A549 (cell line): Measurements from ENCODE around the gene SRL. TPM values are rescaled to one million over a fixed set of nuclear protein-coding genes. Genes with fewer than 3 reads are reported as not detected.
A peak's percentile ranks its signal among the peaks of the same experiment; 100 is the strongest.

Experiments used
- ATAC-seq, 2 experiments: fragments of 200-7000 bp in 1 of 2; fragments of >200 bp in 1 of 2; cut with Nextera tagmentation in 1 of 2; cut with Tn5 transposase in 1 of 2; 3 replicates each; pipeline versions ENCODE4 v1.8.0 to v1.9.1; 2018 to 2020; ENCODE audit warnings: mild to moderate bottlenecking in 1 of 2, moderate library complexity in 1 of 2
- CTCF ChIA-PET: fragments of 300-600 bp; sonication (Branson Sonifier 250); formaldehyde crosslinking; extraction: SDS; loops from one replicate; lab custom pipeline; 2021; ENCODE audit warnings: antibody characterized with exemption, inconsistent platforms; lab: Yijun Ruan, JAX
- POLR2A ChIA-PET: fragments of 350-600 bp; formaldehyde crosslinking; extraction: SDS; loops from one replicate; lab custom pipeline; 2021; ENCODE audit warnings: antibody characterized with exemption, inconsistent platforms; lab: Yijun Ruan, JAX
- DNase-seq, 2 experiments: peaks; one replicate each; pipeline versions ENCODE4 v3.0.0 to v3.0.0-alpha.2; 2011 to 2016; ENCODE audit warnings: low read depth in 1 of 2, low spot score in 1 of 2
- FAIRE-seq: peaks from 2 replicates; lab custom pipeline; 2011; peaks lifted over from hg19 to GRCh38; lab: Jason Lieb, UNC
- H3K27ac ChIP-seq, 2 experiments: fragments of >200 bp; sonication (Bioruptor Twin); formaldehyde crosslinking; 3 replicates each; pipeline ENCODE4 v1.5.1; 2016 to 2017
- H3K4me1 ChIP-seq: fragments of >200 bp; sonication (Bioruptor Twin); formaldehyde crosslinking; 3 replicates; pipeline ENCODE4 v1.6.1; 2016
- H3K4me2 ChIP-seq: fragments of >200 bp; sonication (Bioruptor Twin); formaldehyde crosslinking; 3 replicates; pipeline ENCODE4 v1.6.1; 2016
- H3K4me3 ChIP-seq: fragments of >200 bp; sonication (Bioruptor Twin); formaldehyde crosslinking; 3 replicates; pipeline ENCODE4 v1.5.1; 2016
- H3K9me3 ChIP-seq: fragments of >200 bp; sonication (Bioruptor Twin); formaldehyde crosslinking; 3 replicates; pipeline ENCODE4 v1.6.1; 2016
- CTCF ChIP-seq: fragments of >200 bp; sonication (Bioruptor Twin); formaldehyde crosslinking; IDR thresholded peaks from 3 replicates; pipeline ENCODE4 v1.5.1; 2016
- E2F6 ChIP-seq: IDR thresholded peaks from 2 replicates; pipeline ENCODE4 v1.6.1; 2012; ENCODE audit warnings: low read depth, borderline replicate concordance
- ESRRA ChIP-seq: fragments of 150-350 bp; IDR thresholded peaks from 2 replicates; pipeline ENCODE4 v1.6.1; 2014; ENCODE audit warnings: mild to moderate bottlenecking, low read length, borderline replicate concordance
- KDM5A ChIP-seq: fragments of 200-600 bp; sonication (generic); IDR thresholded peaks from 2 replicates; pipeline ENCODE4 v1.6.1; 2016; ENCODE audit warnings: antibody characterized with exemption, mild to moderate bottlenecking
- MAX ChIP-seq: IDR thresholded peaks from 2 replicates; pipeline ENCODE4 v1.6.1; 2012
- MAZ ChIP-seq: fragments of 150-350 bp; IDR thresholded peaks from 2 replicates; pipeline ENCODE4 v1.6.1; 2014; ENCODE audit warnings: antibody characterized with exemption, low read depth, low read length, borderline replicate concordance
- MYC ChIP-seq: IDR thresholded peaks from 2 replicates; pipeline ENCODE4 v1.6.1; 2012; ENCODE audit warnings: mild to moderate bottlenecking, inconsistent platforms, low read length, improper control_type of control experiment, borderline replicate concordance
- NR3C1 ChIP-seq: fragments of >200 bp; sonication (Bioruptor Twin); formaldehyde crosslinking; IDR thresholded peaks from 3 replicates; pipeline ENCODE4 v1.6.1; 2017
- RARB ChIP-seq: fragments of 250-450 bp; sonication (Bioruptor Pico); IDR thresholded peaks from 2 replicates; pipeline ENCODE4 v1.8.0; 2021; ENCODE audit warnings: mild to moderate bottlenecking, moderate library complexity
- RFX5 ChIP-seq: fragments of 450-650 bp; IDR thresholded peaks from 2 replicates; pipeline ENCODE4 v1.7.1; 2014; ENCODE audit warnings: antibody characterized with exemption, mild to moderate bottlenecking, moderate library complexity
- SMC3 ChIP-seq: fragments of >200 bp; sonication (Bioruptor Twin); formaldehyde crosslinking; IDR thresholded peaks from 3 replicates; pipeline ENCODE4 v1.6.1; 2018; ENCODE audit warnings: inconsistent platforms
- SREBF2 ChIP-seq: fragments of 450-650 bp; IDR thresholded peaks from 2 replicates; pipeline ENCODE4 v1.6.1; 2014; ENCODE audit warnings: mild to moderate bottlenecking, moderate library complexity
- TP53 ChIP-seq: fragments of 250-450 bp; sonication (Bioruptor Pico); IDR thresholded peaks from 2 replicates; pipeline ENCODE4 v1.5.0; 2021; ENCODE audit warnings: mild to moderate bottlenecking, moderate library complexity
- USF2 ChIP-seq: fragments of 450-650 bp; IDR thresholded peaks from 2 replicates; pipeline ENCODE4 v1.6.1; 2014; ENCODE audit warnings: antibody characterized with exemption
- ZFP36 ChIP-seq: fragments of 450-650 bp; IDR thresholded peaks from 2 replicates; pipeline ENCODE4 v1.6.1; 2014; ENCODE audit warnings: borderline replicate concordance; ENCODE audit not compliant: partially characterized antibody
- ZNF302 ChIP-seq: fragments of 250-450 bp; sonication (Bioruptor Pico); IDR thresholded peaks from 2 replicates; pipeline ENCODE4 v1.9.0; 2021; ENCODE audit warnings: inconsistent platforms, mild to moderate bottlenecking, moderate library complexity
- WGBS: methylation state at CpG from one replicate; pipeline ENCODE4 v1.1.6; 2017; ENCODE audit errors: missing lambda C conversion rate; 5-methylcytosine and 5-hydroxymethylcytosine counted together
- polyA plus RNA-seq, 4 experiments: library from polyadenylated mRNA; depleted of rRNA in 3 of 4; stranded (reverse); fragments of >200 nt; fragmentation: RNase III in 1 of 4; extraction: RNeasy Plus Mini Kit Qiagen cat#74134 plus additional on column Dnase treatment in 1 of 4; gene quantifications; 2 replicates in 3 of 4; 3 replicates in 1 of 4; pipeline ENCODE4 v1.2.3, GENCODE V29; 2011 to 2017
- TF ChIP-seq, protein P1 (sequence below): fragments of 200-600 bp; sonication (generic); IDR thresholded peaks from 2 replicates; pipeline ENCODE4 v1.6.1; 2016; ENCODE audit warnings: antibody characterized with exemption, mild to moderate bottlenecking, moderate library complexity
- TF ChIP-seq, protein P2 (sequence below): IDR thresholded peaks from 2 replicates; pipeline ENCODE4 v1.6.1; 2012
- TF ChIP-seq, protein P3 (sequence below): fragments of >200 bp; sonication (Bioruptor Twin); formaldehyde crosslinking; IDR thresholded peaks from 3 replicates; pipeline ENCODE4 v1.6.1; 2016
- TF ChIP-seq, protein P4 (sequence below): fragments of 250-450 bp; sonication (Bioruptor Pico); IDR thresholded peaks from 2 replicates; pipeline ENCODE4 v1.5.0; 2020; ENCODE audit warnings: low read depth, mild to moderate bottlenecking, moderate library complexity

The SRL gene
- polyA plus RNA-seq, 2 of the 4 experiments (the other 2 are of a cell fraction) = 0.03 TPM; not detected in 1

- TF ChIP-seq, protein P1, sequence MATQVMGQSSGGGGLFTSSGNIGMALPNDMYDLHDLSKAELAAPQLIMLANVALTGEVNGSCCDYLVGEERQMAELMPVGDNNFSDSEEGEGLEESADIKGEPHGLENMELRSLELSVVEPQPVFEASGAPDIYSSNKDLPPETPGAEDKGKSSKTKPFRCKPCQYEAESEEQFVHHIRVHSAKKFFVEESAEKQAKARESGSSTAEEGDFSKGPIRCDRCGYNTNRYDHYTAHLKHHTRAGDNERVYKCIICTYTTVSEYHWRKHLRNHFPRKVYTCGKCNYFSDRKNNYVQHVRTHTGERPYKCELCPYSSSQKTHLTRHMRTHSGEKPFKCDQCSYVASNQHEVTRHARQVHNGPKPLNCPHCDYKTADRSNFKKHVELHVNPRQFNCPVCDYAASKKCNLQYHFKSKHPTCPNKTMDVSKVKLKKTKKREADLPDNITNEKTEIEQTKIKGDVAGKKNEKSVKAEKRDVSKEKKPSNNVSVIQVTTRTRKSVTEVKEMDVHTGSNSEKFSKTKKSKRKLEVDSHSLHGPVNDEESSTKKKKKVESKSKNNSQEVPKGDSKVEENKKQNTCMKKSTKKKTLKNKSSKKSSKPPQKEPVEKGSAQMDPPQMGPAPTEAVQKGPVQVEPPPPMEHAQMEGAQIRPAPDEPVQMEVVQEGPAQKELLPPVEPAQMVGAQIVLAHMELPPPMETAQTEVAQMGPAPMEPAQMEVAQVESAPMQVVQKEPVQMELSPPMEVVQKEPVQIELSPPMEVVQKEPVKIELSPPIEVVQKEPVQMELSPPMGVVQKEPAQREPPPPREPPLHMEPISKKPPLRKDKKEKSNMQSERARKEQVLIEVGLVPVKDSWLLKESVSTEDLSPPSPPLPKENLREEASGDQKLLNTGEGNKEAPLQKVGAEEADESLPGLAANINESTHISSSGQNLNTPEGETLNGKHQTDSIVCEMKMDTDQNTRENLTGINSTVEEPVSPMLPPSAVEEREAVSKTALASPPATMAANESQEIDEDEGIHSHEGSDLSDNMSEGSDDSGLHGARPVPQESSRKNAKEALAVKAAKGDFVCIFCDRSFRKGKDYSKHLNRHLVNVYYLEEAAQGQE = no peak
- TF ChIP-seq E2F6 = no peak
- TF ChIP-seq SREBF2 = no peak
- TF ChIP-seq SMC3 = no peak
- TF ChIP-seq RARB (CRISPR knock-in tag) = no peak
- TF ChIP-seq, protein P2, sequence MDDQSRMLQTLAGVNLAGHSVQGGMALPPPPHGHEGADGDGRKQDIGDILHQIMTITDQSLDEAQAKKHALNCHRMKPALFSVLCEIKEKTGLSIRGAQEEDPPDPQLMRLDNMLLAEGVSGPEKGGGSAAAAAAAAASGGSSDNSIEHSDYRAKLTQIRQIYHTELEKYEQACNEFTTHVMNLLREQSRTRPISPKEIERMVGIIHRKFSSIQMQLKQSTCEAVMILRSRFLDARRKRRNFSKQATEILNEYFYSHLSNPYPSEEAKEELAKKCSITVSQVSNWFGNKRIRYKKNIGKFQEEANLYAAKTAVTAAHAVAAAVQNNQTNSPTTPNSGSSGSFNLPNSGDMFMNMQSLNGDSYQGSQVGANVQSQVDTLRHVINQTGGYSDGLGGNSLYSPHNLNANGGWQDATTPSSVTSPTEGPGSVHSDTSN = no peak
- no peak for TF ChIP-seq MAX
Observed at GRCh38 chr16:4264546-4264945, 22.7 kb upstream of the SRL start (continued).

- H3K4me2 ChIP-seq = no peak overlapping the region
- H3K4me1 ChIP-seq = peaks cover 9% of the 10 kb centered on the region; the same call in 1 of the 3 replicates
- DNase-seq (peak; percentile 43 to 46), FAIRE-seq (no peak), ATAC-seq (peak; percentile 53 to 78)
- H3K27ac ChIP-seq = no peak overlapping the region
- POLR2A ChIA-PET = interaction anchor here (0.6 kb wide), 1 partner anchor 330 kb away, joined by 3 read pairs; no protein-coding TSS in a partner anchor
- CTCF ChIA-PET = interaction anchor here (0.7 to 5.5 kb wide), 11 partner anchors 7 to 284 kb away, joined by 3 to 62 read pairs (median 17); no protein-coding TSS in a partner anchor
- WGBS = 82% methylated on average over 23 of the region's 39 CpGs
- no peaks in the 10 kb centered on the region for H3K9me3 ChIP-seq
- TF ChIP-seq ZFP36 (no peak), NR3C1 (no peak), MAX (no peak), TP53 (CRISPR knock-in tag) (no peak), CTCF (no peak), ZNF302 (no peak), KDM5A (no peak), RFX5 (no peak), USF2 (no peak), SMC3 (no peak), RARB (CRISPR knock-in tag) (no peak), ESRRA (no peak), MAZ (no peak), MYC (no peak)
- TF ChIP-seq, protein P3, sequence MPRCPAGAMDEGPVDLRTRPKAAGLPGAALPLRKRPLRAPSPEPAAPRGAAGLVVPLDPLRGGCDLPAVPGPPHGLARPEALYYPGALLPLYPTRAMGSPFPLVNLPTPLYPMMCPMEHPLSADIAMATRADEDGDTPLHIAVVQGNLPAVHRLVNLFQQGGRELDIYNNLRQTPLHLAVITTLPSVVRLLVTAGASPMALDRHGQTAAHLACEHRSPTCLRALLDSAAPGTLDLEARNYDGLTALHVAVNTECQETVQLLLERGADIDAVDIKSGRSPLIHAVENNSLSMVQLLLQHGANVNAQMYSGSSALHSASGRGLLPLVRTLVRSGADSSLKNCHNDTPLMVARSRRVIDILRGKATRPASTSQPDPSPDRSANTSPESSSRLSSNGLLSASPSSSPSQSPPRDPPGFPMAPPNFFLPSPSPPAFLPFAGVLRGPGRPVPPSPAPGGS = no peak
- TF ChIP-seq, protein P4, sequence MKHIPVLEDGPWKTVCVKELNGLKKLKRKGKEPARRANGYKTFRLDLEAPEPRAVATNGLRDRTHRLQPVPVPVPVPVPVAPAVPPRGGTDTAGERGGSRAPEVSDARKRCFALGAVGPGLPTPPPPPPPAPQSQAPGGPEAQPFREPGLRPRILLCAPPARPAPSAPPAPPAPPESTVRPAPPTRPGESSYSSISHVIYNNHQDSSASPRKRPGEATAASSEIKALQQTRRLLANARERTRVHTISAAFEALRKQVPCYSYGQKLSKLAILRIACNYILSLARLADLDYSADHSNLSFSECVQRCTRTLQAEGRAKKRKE (CRISPR knock-in tag) = no peak
- H3K4me3 ChIP-seq = no peak overlapping the region
Observed at GRCh38 chr16:4263504-4264436, 21.9 kb upstream of the SRL start.
